H1 (cell line): Measurements from ENCODE around the gene DNAAF5. TPM values are rescaled to one million over a fixed set of nuclear protein-coding genes. Genes with fewer than 3 reads are reported as not detected.

Experiments
- CTCF ChIA-PET: fragments of 300-600 bp; sonication (Branson Sonifier 250); formaldehyde crosslinking; loops from one replicate; lab custom pipeline; 2021; ENCODE audit not compliant: partially characterized antibody; lab: Charles Lee
- POLR2A ChIA-PET: fragments of 300-600 bp; sonication (Branson Sonifier 250); formaldehyde crosslinking; loops from one replicate; lab custom pipeline; 2021; ENCODE audit warnings: inconsistent platforms; ENCODE audit not compliant: partially characterized antibody; lab: Charles Lee
- DNase-seq, 2 experiments: peaks; one replicate each; pipeline versions ENCODE4 v3.0.0 to v3.0.0-alpha.2; 2010 to 2022; ENCODE audit warnings: low spot score in 2 of 2, low read depth in 1 of 2, mixed read lengths in 1 of 2
- FAIRE-seq: peaks from 2 replicates; lab custom pipeline; 2011; peaks lifted over from hg19 to GRCh38; lab: Jason Lieb, UNC
- H2AFZ ChIP-seq: 2 replicates; pipeline ENCODE4 v1.8.1; 2012; ENCODE audit warnings: low read length, inconsistent platforms
- H2AK5ac ChIP-seq: 2 replicates; pipeline ENCODE4 v1.6.1; 2013; ENCODE audit warnings: low read depth, low read length
- H2BK120ac ChIP-seq: replicated peaks from 2 replicates; pipeline ENCODE3; 2013; ENCODE audit warnings: low read depth, low read length, inconsistent platforms
- H2BK12ac ChIP-seq: 2 replicates; pipeline ENCODE4 v1.6.1; 2013; ENCODE audit warnings: low read depth, low read length
- H2BK15ac ChIP-seq: 2 replicates; pipeline ENCODE4 v1.6.1; 2013; ENCODE audit warnings: low read length
- H2BK20ac ChIP-seq: 2 replicates; pipeline ENCODE4 v1.6.1; 2013; ENCODE audit warnings: low read length
- H2BK5ac ChIP-seq: 2 replicates; pipeline ENCODE4 v1.6.1; 2013; ENCODE audit warnings: low read depth, low read length
- H3K14ac ChIP-seq: 2 replicates; pipeline ENCODE4 v1.6.1; 2013; ENCODE audit warnings: inconsistent platforms; ENCODE audit not compliant: insufficient read length
- H3K18ac ChIP-seq: 2 replicates; pipeline ENCODE4 v1.6.1; 2013; ENCODE audit warnings: low read length; ENCODE audit errors: extremely low read depth
- H3K23ac ChIP-seq: 2 replicates; pipeline ENCODE4 v1.6.1; 2013; ENCODE audit warnings: inconsistent platforms; ENCODE audit not compliant: insufficient read length
- H3K23me2 ChIP-seq: 2 replicates; pipeline ENCODE4 v1.6.1; 2013; ENCODE audit warnings: low read depth, low read length
- H3K27ac ChIP-seq: 2 replicates; pipeline ENCODE4 v1.6.1; 2011; ENCODE audit warnings: low read depth, low read length, inconsistent platforms
- H3K27me3 ChIP-seq, 4 experiments: replicated peaks in 1 of 4; 1 replicate in 1 of 4; 2 replicates in 3 of 4; pipeline versions ENCODE4 v1.6.1 to v1.8.1; 2011 to 2013; ENCODE audit warnings: low read length in 3 of 4, mild to moderate bottlenecking in 3 of 4, inconsistent platforms in 2 of 4, mixed read lengths in 2 of 4, moderate library complexity in 1 of 4; ENCODE audit not compliant: control insufficient read depth in 3 of 4, insufficient read depth in 3 of 4; ENCODE audit errors: extremely low read depth in 1 of 4
- H3K36me3 ChIP-seq, 4 experiments: 2 replicates each; pipeline versions ENCODE4 v1.6.1 to v1.8.1; 2011 to 2013; ENCODE audit warnings: mild to moderate bottlenecking in 4 of 4, low read length in 3 of 4, moderate library complexity in 2 of 4, control low read depth in 1 of 4, inconsistent platforms in 1 of 4; ENCODE audit not compliant: insufficient read depth in 4 of 4, control insufficient read depth in 2 of 4
- H3K4ac ChIP-seq: replicated peaks from 2 replicates; pipeline ENCODE3; 2013; ENCODE audit warnings: low read length, low read depth, mixed read lengths, inconsistent platforms; ENCODE audit not compliant: insufficient read length
- H3K4me1 ChIP-seq, 4 experiments: replicated peaks in 1 of 4; 1 replicate in 1 of 4; 2 replicates in 3 of 4; pipeline versions ENCODE4 v1.6.1 to v1.8.1; 2011 to 2013; ENCODE audit warnings: low read length in 3 of 4, inconsistent platforms in 2 of 4, mixed read lengths in 1 of 4; ENCODE audit not compliant: insufficient read depth in 4 of 4, control insufficient read depth in 3 of 4
- H3K4me2 ChIP-seq, 2 experiments: 2 replicates each; pipeline versions ENCODE4 v1.6.1 to v1.8.1; 2011 to 2013; ENCODE audit warnings: low read depth in 2 of 2, low read length in 2 of 2, control low read depth in 1 of 2, inconsistent platforms in 1 of 2, mild to moderate bottlenecking in 1 of 2; ENCODE audit not compliant: insufficient read depth in 1 of 2
- H3K4me3 ChIP-seq, 4 experiments: fragments of 200-600, 300-600 bp in 1 of 4; sonication (generic), shearing (Covaris generic), sonication (Bioruptor Twin) in 1 of 4; 2 replicates each; pipeline versions ENCODE4 v1.5.1 to v1.8.1; 2011 to 2016; ENCODE audit warnings: low read length in 4 of 4, low read depth in 3 of 4, control low read depth in 2 of 4, inconsistent platforms in 2 of 4, mild to moderate bottlenecking in 2 of 4, mixed read lengths in 1 of 4, moderate library complexity in 1 of 4; ENCODE audit not compliant: insufficient read depth in 2 of 4; ENCODE audit errors: extremely low read depth in 1 of 4
- H3K56ac ChIP-seq: replicated peaks from 2 replicates; pipeline ENCODE3; 2013; ENCODE audit warnings: low read depth, mild to moderate bottlenecking, mixed read lengths, low read length, inconsistent platforms; ENCODE audit not compliant: insufficient read length
- H3K79me1 ChIP-seq: 2 replicates; pipeline ENCODE4 v1.6.1; 2013; ENCODE audit warnings: low read depth, low read length, control low read depth
- H3K79me2 ChIP-seq, 2 experiments: 2 replicates each; pipeline versions ENCODE4 v1.6.1 to v1.8.1; 2012 to 2013; ENCODE audit warnings: low read length in 2 of 2, mild to moderate bottlenecking in 2 of 2, inconsistent platforms in 1 of 2; ENCODE audit not compliant: insufficient read depth in 2 of 2, control insufficient read depth in 1 of 2
- H3K9ac ChIP-seq, 4 experiments: replicated peaks in 1 of 4; 1 replicate in 1 of 4; 2 replicates in 3 of 4; pipeline versions ENCODE4 v1.6.1 to v1.8.1; 2011 to 2013; ENCODE audit warnings: low read depth in 3 of 4, low read length in 3 of 4, control low read depth in 2 of 4, mild to moderate bottlenecking in 2 of 4, moderate library complexity in 2 of 4, inconsistent platforms in 1 of 4; ENCODE audit errors: extremely low read depth in 1 of 4
- H3K9me3 ChIP-seq, 2 experiments: 2 replicates each; pipeline versions ENCODE4 v1.6.1 to v1.8.1; 2012 to 2013; ENCODE audit warnings: mild to moderate bottlenecking in 2 of 2, moderate library complexity in 2 of 2, control low read depth in 1 of 2, inconsistent platforms in 1 of 2, low read depth in 1 of 2, low read length in 1 of 2, mixed read lengths in 1 of 2; ENCODE audit not compliant: insufficient read depth in 2 of 2
- H4K20me1 ChIP-seq, 2 experiments: replicated peaks in 1 of 2; 2 replicates each; pipeline versions ENCODE3 to v1.8.1; 2011 to 2013; ENCODE audit warnings: inconsistent platforms in 2 of 2, low read length in 2 of 2, mild to moderate bottlenecking in 1 of 2; ENCODE audit not compliant: insufficient read depth in 2 of 2, control insufficient read depth in 1 of 2
- H4K5ac ChIP-seq: 2 replicates; pipeline ENCODE4 v1.6.1; 2013; ENCODE audit warnings: low read length, low read depth, mixed read lengths, inconsistent platforms; ENCODE audit not compliant: insufficient read length
- H4K8ac ChIP-seq: 2 replicates; pipeline ENCODE4 v1.8.0; 2013; ENCODE audit warnings: mild to moderate bottlenecking, moderate library complexity, low read length, inconsistent platforms; ENCODE audit not compliant: insufficient read depth; ENCODE audit errors: extremely low read depth
- H4K91ac ChIP-seq: replicated peaks from 2 replicates; pipeline ENCODE3; 2013; ENCODE audit warnings: low read length, mixed read lengths, inconsistent platforms; ENCODE audit not compliant: insufficient read length
- RAD21 ChIP-seq, 2 experiments: IDR thresholded peaks in 1 of 2; conservative IDR thresholded peaks in 1 of 2; 2 replicates each; pipeline ENCODE4 v1.6.1; 2011; ENCODE audit warnings: low read depth in 2 of 2, low read length in 2 of 2, improper control_type of control experiment in 1 of 2, inconsistent platforms in 1 of 2, mild to moderate bottlenecking in 1 of 2, moderate library complexity in 1 of 2
- RFX5 ChIP-seq: IDR thresholded peaks from 2 replicates; pipeline ENCODE4 v1.6.1; 2011; ENCODE audit warnings: low read depth, low read length, improper control_type of control experiment, borderline replicate concordance
- SAP30 ChIP-seq: fragments of 300-600 bp; sonication (generic); IDR thresholded peaks from 2 replicates; pipeline ENCODE4 v1.7.1; 2012; ENCODE audit warnings: low read length, moderate library complexity, mild to moderate bottlenecking, inconsistent platforms; ENCODE audit not compliant: insufficient read depth, insufficient replicate concordance
- SRF ChIP-seq: IDR thresholded peaks from 2 replicates; pipeline ENCODE4 v1.6.1; 2011; ENCODE audit warnings: mild to moderate bottlenecking, low read depth, low read length, moderate library complexity
- WGBS, 2 experiments: shearing (Covaris generic) in 1 of 2; methylation state at CpG; one replicate each; pipeline versions ENCODE4 v1.1.6 to v1.1.7; 2013 to 2015; ENCODE audit warnings: low lambda C conversion rate in 2 of 2, mixed read lengths in 2 of 2, inconsistent platforms in 1 of 2, low coverage in 1 of 2, missing lambda C conversion rate in 1 of 2; ENCODE audit not compliant: insufficient replicate concordance in 2 of 2, insufficient coverage in 1 of 2, insufficient read length in 1 of 2; ENCODE audit errors: extremely low coverage in 1 of 2, missing lambda C conversion rate in 1 of 2; 5-methylcytosine and 5-hydroxymethylcytosine counted together
- polyA plus RNA-seq, 7 experiments: library from polyadenylated mRNA; depleted of rRNA in 3 of 7; stranded (reverse) in 5 of 7; unstranded in 2 of 7; fragments of >200 nt in 5 of 7; fragments of 200-250 nt in 2 of 7; gene quantifications; 1 replicate in 5 of 7; 2 replicates in 1 of 7; 4 replicates in 1 of 7; pipeline versions ENCODE4 v1.2.1 to v1.2.3, GENCODE V29; 2011 to 2013; ENCODE audit warnings: missing spikeins in 2 of 7, mixed read lengths in 2 of 7
- total RNA-seq: library from RNA; stranded (reverse); fragmentation: NEBNext Ultra II Directional; extraction: Animal tissue kit (Norgen Biotek cat#: 25700); gene quantifications from 2 replicates; pipeline ENCODE4 v1.2.1, GENCODE V29; 2021
- TF ChIP-seq, protein P1 (sequence below), 3 experiments: IDR thresholded peaks; 1 replicate in 2 of 3; 2 replicates in 1 of 3; pipeline versions ENCODE4 v1.5.1 to v1.6.1; 2011; ENCODE audit warnings: low read length in 3 of 3, mild to moderate bottlenecking in 3 of 3, inconsistent platforms in 2 of 3, low read depth in 1 of 3, moderate library complexity in 1 of 3; ENCODE audit not compliant: insufficient read depth in 1 of 3; ENCODE audit errors: control extremely low read depth in 1 of 3

Gene DNAAF5
- total and polyA plus RNA-seq, 2 of the 8 experiments (the other 6 are each of a cell fraction or from before 2014, with no cell fraction given) = 55.1 to 95.9 TPM

GRCh38 chr7:787332-788240, 61.1 kb downstream of the DNAAF5 start:
- no peaks in the 10 kb centered on the region for H3K9me3 ChIP-seq
- H3K4me3 ChIP-seq = no peak overlapping the region
- FAIRE-seq (no peak), DNase-seq (no peak)
- H3K18ac ChIP-seq = no peak overlapping the region
- no peak overlapping the region for H2BK120ac ChIP-seq
- no peak overlapping the region for H4K5ac ChIP-seq
- H4K20me1 ChIP-seq = peaks cover 0 to 2% of the 10 kb centered on the region in 2 experiments
- WGBS, 2 experiments = 94% methylated on average over 26 of the region's 27 CpGs; no CpG with 5 or more reads in 1 of the 2 experiments
- no peak overlapping the region for H2BK20ac ChIP-seq
- peak; percentile 27 to 48; a peak in 3 of 4 replicates for TF ChIP-seq RAD21 (IDR thresholded peaks at IDR 0.05 in 1 of 2, conservative IDR thresholded peaks at IDR 0.05 in 1 of 2; ENCODE audit: low read depth in 2 of 2, low read length in 2 of 2)
- TF ChIP-seq, protein P1, sequence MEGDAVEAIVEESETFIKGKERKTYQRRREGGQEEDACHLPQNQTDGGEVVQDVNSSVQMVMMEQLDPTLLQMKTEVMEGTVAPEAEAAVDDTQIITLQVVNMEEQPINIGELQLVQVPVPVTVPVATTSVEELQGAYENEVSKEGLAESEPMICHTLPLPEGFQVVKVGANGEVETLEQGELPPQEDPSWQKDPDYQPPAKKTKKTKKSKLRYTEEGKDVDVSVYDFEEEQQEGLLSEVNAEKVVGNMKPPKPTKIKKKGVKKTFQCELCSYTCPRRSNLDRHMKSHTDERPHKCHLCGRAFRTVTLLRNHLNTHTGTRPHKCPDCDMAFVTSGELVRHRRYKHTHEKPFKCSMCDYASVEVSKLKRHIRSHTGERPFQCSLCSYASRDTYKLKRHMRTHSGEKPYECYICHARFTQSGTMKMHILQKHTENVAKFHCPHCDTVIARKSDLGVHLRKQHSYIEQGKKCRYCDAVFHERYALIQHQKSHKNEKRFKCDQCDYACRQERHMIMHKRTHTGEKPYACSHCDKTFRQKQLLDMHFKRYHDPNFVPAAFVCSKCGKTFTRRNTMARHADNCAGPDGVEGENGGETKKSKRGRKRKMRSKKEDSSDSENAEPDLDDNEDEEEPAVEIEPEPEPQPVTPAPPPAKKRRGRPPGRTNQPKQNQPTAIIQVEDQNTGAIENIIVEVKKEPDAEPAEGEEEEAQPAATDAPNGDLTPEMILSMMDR (IDR thresholded peaks at IDR 0.05; ENCODE audit: control extremely low read depth in 1 of 3, insufficient read depth in 1 of 3, low read depth in 1 of 3, low read length in 3 of 3) = peak in 2 of 3 experiments; percentile 25 to 38; a peak in 2 of 4 replicates
- TF ChIP-seq RFX5 = no peak
- no peak for TF ChIP-seq SAP30
- no peak for TF ChIP-seq SRF
- H3K9ac ChIP-seq = no peak overlapping the region
- no peak overlapping the region for H3K4me2 ChIP-seq
- no peak overlapping the region for H3K4ac ChIP-seq
- no peaks in the 10 kb centered on the region for H3K79me2 ChIP-seq
- peaks cover 5 to 24% (median 8%) of the 10 kb centered on the region in 4 experiments; a peak in 7 of 8 replicates for H3K36me3 ChIP-seq
- H3K23ac ChIP-seq = no peak overlapping the region
- ChIA-PET CTCF (interaction anchor here (0.6 to 6.6 kb wide), 25 partner anchors 11 to 627 kb away, joined by 3 to 38 read pairs (median 4); partner anchors contain the start of gene SUN1), POLR2A (no interaction called here)
- H3K23me2 ChIP-seq = no peaks in the 10 kb centered on the region
- no peak overlapping the region for H4K91ac ChIP-seq
- no peak overlapping the region for H2BK12ac ChIP-seq
- H2AFZ ChIP-seq = no peak overlapping the region
- no peak overlapping the region for H4K8ac ChIP-seq
- H3K27ac ChIP-seq = no peak overlapping the region
- H3K79me1 ChIP-seq = no peaks in the 10 kb centered on the region
- H3K14ac ChIP-seq = no peak overlapping the region
- no peak overlapping the region for H2AK5ac ChIP-seq
- no peaks in the 10 kb centered on the region for H3K27me3 ChIP-seq
- no peaks in the 10 kb centered on the region for H3K4me1 ChIP-seq
- no peak overlapping the region for H3K56ac ChIP-seq
- H2BK15ac ChIP-seq = no peak overlapping the region
- H2BK5ac ChIP-seq = no peak overlapping the region
